ENCODE measurements around the gene TTC6. TPM values are rescaled to one million over a fixed set of nuclear protein-coding genes. Genes with fewer than 3 reads are reported as not detected.
"Not testable (repeated sequence)": the region's sequence is repeated elsewhere in the genome, so short reads cannot be mapped to it uniquely, and the experiment has no call there.

TTC6 gene
- total RNA-seq, 2 donors from 2014 or later = not detected

DNA sequence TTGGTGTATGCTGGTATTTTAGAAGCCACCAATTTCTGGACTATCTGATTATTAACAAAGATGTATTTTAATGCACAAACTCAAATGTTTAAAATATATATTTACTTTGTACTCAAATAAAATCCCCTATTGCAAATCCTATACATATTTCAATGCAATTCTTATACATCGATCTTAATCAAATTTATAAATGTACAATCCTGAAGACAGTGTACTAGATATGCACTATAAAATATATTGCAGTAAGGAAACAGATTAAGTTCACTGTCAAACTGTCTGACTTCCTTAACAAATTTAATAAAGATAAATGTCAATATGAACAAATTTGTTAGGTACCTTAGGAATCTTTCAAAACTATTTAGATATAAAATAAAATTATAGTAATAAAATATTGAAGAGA lies 44.3 kb upstream of the TTC6 start:
- H3K36me3 ChIP-seq (replicated peaks in 1 of 2; ENCODE audit: insufficient read depth in 1 of 2, low read depth in 2 of 2) = no peaks in the 10 kb centered on the region
- peaks cover 8% of the 10 kb centered on the region for H3K4me1 ChIP-seq
- TF ChIP-seq POLR2A (IDR thresholded peaks at IDR 0.05) = no peak
- TF ChIP-seq, protein P1, sequence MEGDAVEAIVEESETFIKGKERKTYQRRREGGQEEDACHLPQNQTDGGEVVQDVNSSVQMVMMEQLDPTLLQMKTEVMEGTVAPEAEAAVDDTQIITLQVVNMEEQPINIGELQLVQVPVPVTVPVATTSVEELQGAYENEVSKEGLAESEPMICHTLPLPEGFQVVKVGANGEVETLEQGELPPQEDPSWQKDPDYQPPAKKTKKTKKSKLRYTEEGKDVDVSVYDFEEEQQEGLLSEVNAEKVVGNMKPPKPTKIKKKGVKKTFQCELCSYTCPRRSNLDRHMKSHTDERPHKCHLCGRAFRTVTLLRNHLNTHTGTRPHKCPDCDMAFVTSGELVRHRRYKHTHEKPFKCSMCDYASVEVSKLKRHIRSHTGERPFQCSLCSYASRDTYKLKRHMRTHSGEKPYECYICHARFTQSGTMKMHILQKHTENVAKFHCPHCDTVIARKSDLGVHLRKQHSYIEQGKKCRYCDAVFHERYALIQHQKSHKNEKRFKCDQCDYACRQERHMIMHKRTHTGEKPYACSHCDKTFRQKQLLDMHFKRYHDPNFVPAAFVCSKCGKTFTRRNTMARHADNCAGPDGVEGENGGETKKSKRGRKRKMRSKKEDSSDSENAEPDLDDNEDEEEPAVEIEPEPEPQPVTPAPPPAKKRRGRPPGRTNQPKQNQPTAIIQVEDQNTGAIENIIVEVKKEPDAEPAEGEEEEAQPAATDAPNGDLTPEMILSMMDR (IDR thresholded peaks at IDR 0.05) = no peak
- 81 to 85% methylated on average over 1 of the region's 1 CpG for WGBS, 2 donors
- H3K9me3 ChIP-seq = no peaks in the 10 kb centered on the region
- no peak for ATAC-seq
- H3K4me3 ChIP-seq = no peak overlapping the region
- no peak overlapping the region for H3K27ac ChIP-seq
- no peak for DNase-seq
- no peaks in the 10 kb centered on the region for H3K27me3 ChIP-seq
- intact Hi-C loops (cut with DNase I) = no loop called here

DNA sequence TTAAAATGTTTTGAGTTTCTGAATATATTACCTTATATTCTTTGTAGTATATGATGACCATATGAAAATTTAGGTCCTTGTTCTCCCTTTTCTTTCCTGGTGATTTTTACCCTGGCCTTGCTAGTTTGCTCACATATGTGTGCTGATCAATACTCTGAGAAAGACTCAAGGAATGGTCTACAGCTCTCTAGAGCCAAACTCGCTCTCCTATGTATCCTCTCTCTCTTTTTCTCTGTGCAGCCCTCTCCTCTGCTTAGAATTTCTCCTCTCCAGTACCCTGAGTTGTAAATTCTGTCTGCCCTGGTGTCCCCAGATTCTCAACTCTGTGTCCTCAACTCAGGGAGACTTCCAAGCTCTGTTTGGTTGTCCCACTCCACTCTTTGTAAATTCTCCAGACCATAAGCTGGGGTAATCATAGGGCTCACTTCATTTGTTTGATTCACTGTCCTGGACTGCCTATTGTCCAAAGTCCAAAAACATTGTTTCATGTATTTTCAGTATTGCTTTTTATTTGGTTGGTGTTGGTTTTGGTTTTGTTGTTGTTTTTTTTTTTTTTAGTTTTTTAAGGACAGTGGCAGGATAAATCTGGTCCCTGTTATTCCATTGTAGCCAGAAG lies 41.4 kb upstream of the TTC6 start:
- H3K4me3 ChIP-seq = no peak overlapping the region
- H3K4me1 ChIP-seq = no peaks in the 10 kb centered on the region
- H3K27me3 ChIP-seq = no peaks in the 10 kb centered on the region
- ATAC-seq (no peak), DNase-seq (no peak)
- intact Hi-C loops (cut with DNase I) = no loop called here
- TF ChIP-seq, protein P1 (IDR thresholded peaks at IDR 0.05) = no peak
- no peak for TF ChIP-seq POLR2A (IDR thresholded peaks at IDR 0.05)
- H3K9me3 ChIP-seq = no peaks in the 10 kb centered on the region
- no peaks in the 10 kb centered on the region for H3K36me3 ChIP-seq (replicated peaks in 1 of 2; ENCODE audit: insufficient read depth in 1 of 2, low read depth in 2 of 2)
- H3K27ac ChIP-seq = no peak overlapping the region
- 97 to 100% methylated on average over 1 of the region's 1 CpG for WGBS, 2 donors

DNA sequence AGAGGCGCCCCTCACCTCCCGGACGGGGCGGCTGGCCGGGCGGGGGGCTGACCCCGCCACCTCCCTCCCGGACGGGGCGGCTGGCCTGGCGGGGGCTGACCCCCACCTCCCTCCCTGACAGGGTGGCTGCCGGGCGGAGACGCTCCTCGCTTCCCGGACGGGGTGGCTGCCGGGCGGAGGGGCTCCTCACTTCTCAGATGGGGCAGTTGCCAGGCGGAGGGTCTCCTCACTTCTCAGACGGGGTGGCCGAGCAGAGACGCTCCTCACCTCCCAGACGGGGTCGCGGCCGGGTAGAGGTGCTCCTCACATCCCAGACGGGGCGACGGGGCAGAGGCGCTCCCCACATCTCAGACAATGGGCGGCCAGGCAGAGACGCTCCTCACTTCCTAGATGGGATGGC lies 39.8 kb upstream of the TTC6 start:
- DNase-seq; ATAC-seq; H3K4me1 ChIP-seq; H3K27me3 ChIP-seq; H3K9me3 ChIP-seq; H3K27ac ChIP-seq; H3K36me3 ChIP-seq (replicated peaks in 1 of 2; ENCODE audit: insufficient read depth in 1 of 2, low read depth in 2 of 2); intact Hi-C loops (cut with DNase I); H3K4me3 ChIP-seq: not testable (repeated sequence)
- WGBS, 2 donors = 95% methylated on average over 14 of the region's 33 CpGs; no CpG with 5 or more reads in 1 of the 2 donors

DNA sequence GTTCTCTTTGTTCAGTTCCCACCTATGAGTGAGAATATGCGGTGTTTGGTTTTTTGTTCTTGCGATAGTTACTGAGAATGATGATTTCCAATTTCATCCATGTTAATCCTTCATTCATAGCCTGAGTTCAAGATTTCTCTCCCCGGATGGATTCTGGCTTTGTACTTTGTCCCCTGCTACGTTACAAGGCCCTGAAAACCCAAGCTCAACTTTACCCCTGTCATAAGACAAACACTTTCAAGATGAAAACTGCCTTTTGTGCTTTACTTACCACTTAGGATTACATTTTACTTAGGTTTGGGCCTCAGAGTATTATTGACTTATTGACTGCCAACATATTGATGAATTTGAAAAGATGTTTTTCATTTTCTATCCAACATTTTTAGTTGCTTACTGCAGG lies 36.7 kb upstream of the TTC6 start:
- no peak for DNase-seq
- no peaks in the 10 kb centered on the region for H3K9me3 ChIP-seq
- 91 to 92% methylated on average over 4 of the region's 4 CpGs for WGBS, 2 donors
- no peaks in the 10 kb centered on the region for H3K36me3 ChIP-seq (replicated peaks in 1 of 2; ENCODE audit: insufficient read depth in 1 of 2, low read depth in 2 of 2)
- no peaks in the 10 kb centered on the region for H3K4me1 ChIP-seq
- no peak for TF ChIP-seq POLR2A (IDR thresholded peaks at IDR 0.05)
- TF ChIP-seq, protein P1 (IDR thresholded peaks at IDR 0.05) = no peak
- no peak for ATAC-seq
- intact Hi-C loops (cut with DNase I) = no loop called here
- no peak overlapping the region for H3K4me3 ChIP-seq
- no peak overlapping the region for H3K27ac ChIP-seq
- no peaks in the 10 kb centered on the region for H3K27me3 ChIP-seq

DNA sequence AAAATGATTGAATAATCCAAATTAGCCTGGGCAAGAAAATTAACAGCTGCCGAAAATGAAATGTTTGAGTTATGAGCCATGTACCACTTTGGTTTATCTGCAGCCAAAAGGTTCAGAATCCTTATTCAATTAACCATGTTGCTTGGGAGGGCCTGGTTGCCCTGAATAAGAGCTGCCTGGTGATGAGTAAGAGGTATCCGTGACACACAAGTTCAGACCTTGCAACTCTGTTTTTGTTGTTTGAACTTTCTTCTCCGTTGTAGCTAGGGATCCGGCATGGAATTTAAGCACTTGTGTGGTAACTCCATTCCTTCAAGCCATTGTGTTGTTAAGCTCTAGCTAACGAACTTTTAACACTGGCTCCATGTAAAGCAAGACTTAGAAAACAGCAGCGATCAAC lies 36.0 kb upstream of the TTC6 start:
- H3K36me3 ChIP-seq (replicated peaks in 1 of 2; ENCODE audit: insufficient read depth in 1 of 2, low read depth in 2 of 2) = no peaks in the 10 kb centered on the region
- TF ChIP-seq POLR2A (IDR thresholded peaks at IDR 0.05) = no peak
- TF ChIP-seq, protein P1 (IDR thresholded peaks at IDR 0.05) = no peak
- H3K27me3 ChIP-seq = no peaks in the 10 kb centered on the region
- H3K4me3 ChIP-seq = no peak overlapping the region
- ATAC-seq (no peak), DNase-seq (no peak)
- no peaks in the 10 kb centered on the region for H3K9me3 ChIP-seq
- no peak overlapping the region for H3K27ac ChIP-seq
- 80 to 84% methylated on average over 6 of the region's 6 CpGs for WGBS, 2 donors
- intact Hi-C loops (cut with DNase I) = no loop called here
- no peaks in the 10 kb centered on the region for H3K4me1 ChIP-seq
